NOMO-1 (cell line): ENCODE results near the gene SH3RF2.
A peak's percentile ranks its signal among the peaks of the same experiment; 100 is the strongest.
"Not testable (repeated sequence)": the region's sequence is repeated elsewhere in the genome, so short reads cannot be mapped to it uniquely, and the experiment has no call there.

Experiments used
- DNase-seq, 2 experiments: peaks; one replicate each; lab custom pipeline; 2025; ENCODE audit not compliant: unreplicated experiment in 2 of 2; lab: John Stamatoyannopoulos, UW

Gene SH3RF2

GRCh38 chr5:146070746-146071145, 134.4 kb downstream of the SH3RF2 start:
- no peak for DNase-seq

DNA sequence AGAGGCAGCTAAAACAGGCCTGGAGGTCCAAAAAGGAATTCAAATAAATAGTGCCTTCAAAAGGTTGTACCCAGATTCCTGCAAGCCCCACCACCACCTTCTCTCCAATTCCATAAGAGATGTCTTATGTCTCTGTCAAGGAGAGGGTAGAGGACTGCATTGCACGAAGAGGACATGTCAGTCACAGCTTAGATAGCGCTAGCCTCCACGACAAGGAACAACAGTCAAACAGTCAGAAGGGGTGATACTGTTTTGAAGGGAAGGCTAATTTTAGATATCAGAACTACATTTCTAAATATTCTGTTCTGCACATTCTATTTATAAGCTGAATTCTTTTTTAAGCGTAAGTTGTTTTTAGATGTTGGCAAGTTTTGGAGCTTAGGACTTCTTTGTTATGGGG, 134.8 kb downstream of the SH3RF2 start:
- no peak for DNase-seq

GRCh38 chr5:146072595-146072994, 136.2 kb downstream of the SH3RF2 start:
- DNase-seq = no peak

- no peak for DNase-seq
Measured at GRCh38 chr5:146073239-146073900, 137.0 kb downstream of the SH3RF2 start.

- peak; percentile 64 to 85 for DNase-seq
Measured at GRCh38 chr5:146076028-146076427, 139.7 kb downstream of the SH3RF2 start.

DNA sequence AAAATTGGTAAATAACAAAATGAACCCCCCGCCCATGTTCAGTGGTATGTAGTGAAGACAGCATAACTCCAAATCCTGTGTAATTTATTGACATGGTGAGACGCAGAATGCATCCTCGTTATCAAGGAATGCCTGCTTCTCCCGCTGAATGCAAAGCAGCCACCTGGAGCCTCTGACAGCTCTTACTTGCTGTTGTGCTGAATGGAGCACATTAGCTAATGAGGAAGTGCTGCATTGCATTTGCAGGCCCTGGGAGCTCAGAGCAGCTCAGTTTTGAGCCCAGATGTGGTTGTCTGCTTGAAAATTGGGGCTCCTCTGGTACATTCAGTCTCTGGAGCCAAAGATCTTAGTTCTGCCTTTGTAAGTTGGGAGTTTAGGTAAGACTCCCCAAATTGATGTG, 140.1 kb downstream of the SH3RF2 start:
- DNase-seq = peak; percentile 21 to 44

DNA sequence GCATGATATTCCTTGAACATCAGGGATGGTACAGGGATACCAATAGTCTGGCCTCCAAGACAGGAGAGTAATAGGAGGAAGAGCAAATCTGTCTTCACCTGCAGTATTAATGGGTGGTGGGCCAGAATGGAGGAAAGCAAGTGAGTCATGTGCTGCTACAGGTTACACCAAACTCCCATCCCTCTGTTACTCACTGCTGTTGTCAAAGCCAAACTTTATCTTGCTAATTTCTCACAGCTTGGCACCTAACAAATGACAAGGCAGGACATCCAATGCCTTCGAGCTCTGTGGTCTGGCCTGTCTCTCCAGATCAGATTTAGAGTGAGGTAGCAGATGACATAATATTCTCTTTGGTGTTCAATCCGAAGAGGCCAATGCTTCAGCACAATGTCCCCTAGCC, 142.2 kb downstream of the SH3RF2 start:
- DNase-seq = no peak

GRCh38 chr5:146079695-146080373, 143.5 kb downstream of the SH3RF2 start:
- peak; percentile 59 to 71 for DNase-seq

- no peak for DNase-seq
Measured at GRCh38 chr5:146081556-146081955, 145.2 kb downstream of the SH3RF2 start.

DNA sequence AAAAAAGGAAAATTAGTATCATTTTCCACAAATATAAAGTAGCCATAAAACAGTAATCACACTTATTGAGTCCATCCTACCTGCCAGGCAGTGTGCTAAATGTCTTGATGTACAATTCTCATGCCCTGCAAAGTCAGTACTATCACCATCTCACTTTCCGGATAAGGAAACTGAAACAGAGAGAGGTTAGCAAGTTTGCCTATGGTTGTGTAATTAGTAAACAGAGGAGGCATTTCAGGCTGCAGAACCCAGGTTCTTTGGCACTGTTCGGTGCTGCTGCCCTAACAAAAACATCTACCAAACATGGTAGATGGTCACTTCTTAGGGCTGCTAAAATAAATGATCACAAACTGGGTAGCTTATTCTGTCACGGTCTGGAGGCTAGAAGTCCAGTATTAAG, 146.4 kb downstream of the SH3RF2 start:
- DNase-seq = no peak

DNA sequence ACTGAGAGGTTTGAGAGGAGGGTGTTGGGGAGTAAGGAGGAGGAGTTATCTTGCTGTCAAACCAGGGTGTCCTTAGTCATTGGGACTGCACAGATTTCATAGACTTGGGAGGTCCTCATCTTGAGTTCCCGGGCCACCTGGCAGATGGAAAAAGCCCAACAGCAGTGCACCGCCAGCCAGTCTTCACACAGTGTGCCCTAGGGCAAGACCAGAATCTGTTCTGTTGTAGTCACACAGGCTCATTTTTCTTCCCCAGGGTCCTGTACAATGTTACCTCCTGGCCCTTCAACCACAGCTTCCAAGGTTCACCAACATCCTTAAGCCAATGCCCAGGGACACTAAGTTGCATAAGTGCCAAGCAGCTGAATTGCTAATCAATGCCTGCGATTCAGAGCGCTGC, 148.0 kb downstream of the SH3RF2 start:
- no peak for DNase-seq

DNA sequence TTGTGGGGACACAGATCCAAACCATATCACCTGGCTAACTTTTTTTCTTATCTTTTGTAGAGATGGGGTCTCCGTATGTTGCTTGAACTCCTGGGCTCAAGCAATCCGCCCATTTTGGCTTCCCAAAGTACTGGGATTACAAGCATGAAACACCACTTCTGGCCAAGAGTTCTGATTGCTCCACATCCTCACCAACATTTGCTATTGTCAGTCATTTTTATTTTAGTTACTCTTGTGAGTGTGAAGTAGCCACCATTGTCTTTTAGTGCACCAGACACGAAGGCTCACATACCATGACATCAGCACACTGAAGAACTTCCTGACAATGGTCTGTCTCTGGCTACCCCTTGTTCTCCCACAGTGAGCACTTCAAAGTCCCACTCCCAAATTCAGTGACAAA, 151.7 kb downstream of the SH3RF2 start:
- DNase-seq = no peak

DNA sequence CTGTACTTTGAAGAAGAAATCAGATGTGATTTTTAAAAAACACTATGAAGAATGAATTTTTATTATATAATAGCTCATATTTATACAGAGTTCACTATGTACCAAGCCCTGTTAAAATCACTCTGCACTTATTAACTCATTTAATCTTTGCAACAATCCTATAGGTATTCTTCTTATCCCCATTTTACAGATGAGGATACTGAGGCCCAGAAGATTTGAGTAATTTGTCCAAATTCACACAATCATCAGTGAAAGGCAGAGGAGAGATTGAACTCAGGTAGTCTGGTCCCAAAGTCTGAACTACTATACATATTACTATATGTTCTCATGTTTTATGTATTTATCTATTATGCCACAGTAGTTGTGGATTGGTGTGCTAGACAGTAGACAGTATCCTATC, 152.9 kb downstream of the SH3RF2 start:
- no peak for DNase-seq

GRCh38 chr5:146091881-146092280, 155.5 kb downstream of the SH3RF2 start:
- DNase-seq = no peak

DNA sequence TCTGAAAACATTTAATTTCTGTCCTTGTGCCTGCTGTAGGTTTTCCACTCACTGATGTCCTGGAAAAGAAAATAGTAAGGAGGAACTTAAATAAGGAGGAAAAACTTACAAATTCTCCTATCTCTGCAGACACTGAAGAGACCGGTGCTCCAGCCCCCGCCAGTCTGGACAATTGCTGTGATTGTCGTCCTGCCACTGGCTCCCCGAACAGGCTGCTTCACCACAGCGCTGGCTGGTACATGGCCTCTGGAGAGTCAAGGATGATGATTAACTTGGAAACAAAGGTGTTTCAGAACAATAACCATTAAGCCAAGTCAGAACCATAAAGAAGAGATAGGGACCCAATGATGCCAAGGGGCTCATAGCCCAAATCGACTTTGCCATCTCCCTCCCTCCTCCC, 161.7 kb downstream of the SH3RF2 start:
- DNase-seq = no peak

DNA sequence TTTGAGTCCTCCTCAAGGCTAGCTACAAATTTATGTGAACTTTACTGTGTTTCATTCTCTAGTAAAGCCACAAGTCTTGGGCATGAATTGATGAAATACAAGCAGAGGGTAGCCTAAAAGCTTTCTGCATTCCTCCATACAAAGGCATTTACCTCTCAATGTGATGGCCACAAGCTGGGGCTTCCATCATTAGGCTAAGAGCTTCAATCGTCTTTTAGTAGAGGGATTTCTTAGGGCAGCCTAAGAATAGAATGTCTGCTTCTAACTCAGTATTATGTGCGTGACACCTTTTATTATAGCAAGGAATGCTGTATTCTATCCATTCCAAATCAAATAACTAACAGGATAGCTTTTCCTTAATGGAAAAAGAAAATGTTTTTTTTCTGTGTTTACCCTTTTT, 165.3 kb downstream of the SH3RF2 start:
- DNase-seq = no peak

DNA sequence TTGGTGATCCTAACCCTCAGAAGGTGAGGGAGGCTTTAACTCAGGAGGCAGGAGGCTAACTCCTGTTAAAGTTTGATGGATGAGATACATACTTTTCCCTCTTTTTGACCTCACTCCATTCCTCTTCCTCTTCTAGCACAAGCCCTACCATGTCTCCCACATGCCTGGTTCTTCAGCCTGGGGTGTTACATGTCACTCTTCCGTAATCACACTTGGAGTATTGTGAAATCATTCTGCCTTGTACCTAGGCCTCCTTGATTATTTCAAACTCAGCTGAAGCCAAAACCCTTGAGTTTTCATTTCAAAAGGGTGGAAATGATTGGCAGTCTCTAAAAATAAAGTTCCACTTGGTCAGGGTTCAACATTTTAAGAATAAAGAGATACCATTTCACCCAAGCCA, 167.2 kb downstream of the SH3RF2 start:
- peak in 1 of 2 experiments; percentile 10 for DNase-seq

- no peak for DNase-seq
Measured at GRCh38 chr5:146105477-146105876, 169.1 kb downstream of the SH3RF2 start, which contains the start of gene PLAC8L1. Gene PLAC8L1 (minus strand): TSS chr5:146105577. CDS start chr5:146104311, 1,266 bp downstream.

GRCh38 chr5:146107901-146108300, 171.5 kb downstream of the SH3RF2 start:
- no peak for DNase-seq

DNA sequence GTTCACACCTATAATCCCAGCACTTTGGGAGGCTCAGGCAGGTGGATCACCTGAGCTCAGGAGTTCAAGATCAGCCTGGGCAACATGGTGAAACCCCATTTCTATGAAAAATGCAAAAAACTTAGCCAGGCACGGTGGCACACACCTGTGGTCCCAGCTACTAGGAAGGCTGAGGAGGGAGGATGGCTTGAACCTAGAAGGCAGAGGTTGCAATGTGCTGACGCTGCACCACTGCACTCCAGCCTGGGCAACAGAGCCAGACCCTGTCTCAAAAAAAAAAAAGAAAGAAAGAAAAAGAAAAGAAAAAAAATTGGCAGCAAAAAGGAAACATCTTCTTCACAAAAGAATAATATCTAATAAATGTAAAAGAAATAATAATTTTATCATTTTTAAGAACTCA, 172.5 kb downstream of the SH3RF2 start:
- not testable (repeated sequence) for DNase-seq

DNA sequence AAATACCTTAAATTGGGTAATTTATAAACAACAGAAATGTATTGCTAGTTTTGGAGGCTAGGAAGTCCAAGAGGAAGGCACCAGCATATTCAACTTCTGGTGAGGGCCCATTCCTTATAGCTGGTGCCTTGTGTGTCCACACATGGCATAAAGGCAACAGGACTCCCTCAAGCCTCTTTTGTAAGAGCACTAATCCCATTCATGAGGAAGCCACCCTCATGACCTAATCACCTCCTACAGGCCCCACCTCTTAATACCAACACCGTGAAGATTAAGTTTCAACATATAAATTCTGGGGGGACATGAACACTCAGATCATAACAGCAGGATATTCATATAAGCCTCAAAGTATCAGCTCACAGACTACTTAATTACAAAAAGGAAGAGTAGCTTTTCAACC, 173.0 kb downstream of the SH3RF2 start:
- no peak for DNase-seq

DNA sequence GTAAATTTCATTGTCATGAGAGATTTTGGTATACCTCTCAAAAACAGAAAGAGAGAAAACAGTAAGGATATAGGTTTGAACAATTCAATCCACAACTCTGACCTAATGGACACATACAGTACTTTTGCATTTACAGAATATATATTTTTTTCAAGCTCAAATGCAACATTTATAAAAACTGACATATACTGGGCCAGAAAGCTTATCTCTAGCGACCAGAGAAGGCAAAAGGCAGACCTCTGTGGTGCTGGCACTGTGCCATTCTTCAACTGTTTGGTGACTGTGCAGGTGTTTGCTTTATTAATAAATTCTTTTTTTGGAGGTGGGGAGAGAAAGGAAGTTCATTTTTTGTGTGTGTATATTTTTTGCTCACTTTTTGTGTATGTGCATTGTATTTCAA, 175.0 kb downstream of the SH3RF2 start:
- no peak for DNase-seq
